Esophagus mucosa (tissue), 1 donor: ENCODE data around the gene OR5H14. TPM values are rescaled to one million over a fixed set of nuclear protein-coding genes. Genes with fewer than 3 reads are reported as not detected.

ENCODE experiments used
- total RNA-seq: library from RNA; stranded (reverse); gene quantifications from one replicate; pipeline ENCODE4 v1.2.4, GENCODE V29; 2023
- donor health status: DM: yes; HTN: yes; CAD: no.

Gene OR5H14
- total RNA-seq, 1 donor from 2014 or later: not detected

Other genes starting within 250 kb of the OR5H14 start
- gene RIOX2, start 175.0 kb upstream of the OR5H14 start, total RNA-seq: 33.6 TPM
- not detected for gene GABRR3, start 112.2 kb upstream of the OR5H14 start, total RNA-seq
- gene OR5AC2, start 60.3 kb upstream of the OR5H14 start, total RNA-seq: not detected
- not detected for gene OR5H1, start 16.8 kb upstream of the OR5H14 start, total RNA-seq
- gene OR5H15, start 19.2 kb downstream of the OR5H14 start, total RNA-seq: not detected
- gene OR5H6, start 116.8 kb downstream of the OR5H14 start, total RNA-seq: not detected
- not detected for gene OR5H2, start 135.0 kb downstream of the OR5H14 start, total RNA-seq
- not detected for gene OR5K4, start 206.4 kb downstream of the OR5H14 start, total RNA-seq
- gene OR5K3, start 243.2 kb downstream of the OR5H14 start, total RNA-seq: not detected